ENCODE results near the gene CNOT11. TPM values are rescaled to one million over a fixed set of nuclear protein-coding genes. Genes with fewer than 3 reads are reported as not detected.

CNOT11 gene
- total and polyA plus RNA-seq, 9 donors = 29.8 to 42.4 (median 33.5) TPM

Other genes starting within 250 kb of the CNOT11 start
- 21.5 TPM for gene TBC1D8, start 101.5 kb upstream of the CNOT11 start, total RNA-seq
- gene TBC1D8, start 101.5 kb upstream of the CNOT11 start, polyA plus RNA-seq (ENCODE audit: insufficient read depth in 1 of 8, insufficient read length in 8 of 8, low replicate concordance in 1 of 8) = 10 to 100 TPM; 18.3 to 26.6 (median 20.1) TPM
- 33.3 TPM for gene RNF149, start 55.8 kb downstream of the CNOT11 start, total RNA-seq
- 10 to 100 TPM; 22.0 to 49.6 (median 31.1) TPM for gene RNF149, start 55.8 kb downstream of the CNOT11 start, polyA plus RNA-seq (ENCODE audit: insufficient read depth in 1 of 8, insufficient read length in 8 of 8, low replicate concordance in 1 of 8)
- gene CREG2, start 134.6 kb downstream of the CNOT11 start, total RNA-seq = 2.4 TPM
- 1 to 10 TPM; 2.8 to 5.3 (median 3.5) TPM for gene CREG2, start 134.6 kb downstream of the CNOT11 start, polyA plus RNA-seq (ENCODE audit: insufficient read depth in 1 of 8, insufficient read length in 8 of 8, low replicate concordance in 1 of 8)
- gene RFX8, start 222.2 kb downstream of the CNOT11 start, total RNA-seq = 1.9 TPM
- gene RFX8, start 222.2 kb downstream of the CNOT11 start, polyA plus RNA-seq (ENCODE audit: insufficient read depth in 1 of 8, insufficient read length in 8 of 8, low replicate concordance in 1 of 8) = 1 to 10 TPM; 1.8 to 3.1 (median 2.2) TPM

Data from muscle of leg (tissue), 9 donors.